SU-DHL-6 (cell line): ENCODE data around the gene WWOX.

Experiments used
- EZH2phosphoT487 ChIP-seq: fragments of 200-600 bp; sonication (generic), shearing (Covaris generic); conservative IDR thresholded peaks from 2 replicates; pipeline ENCODE4 v1.6.1; 2018; ENCODE audit warnings: mild to moderate bottlenecking, antibody characterized with exemption, low read length, moderate library complexity, mixed read lengths
- TF ChIP-seq, protein P1 (sequence below): fragments of 200-600 bp; sonication (generic); IDR thresholded peaks from one replicate; pipeline ENCODE4 v1.5.1; 2017; ENCODE audit warnings: antibody characterized with exemption, mild to moderate bottlenecking, low read length, moderate library complexity; ENCODE audit not compliant: insufficient read depth, poor library complexity, severe bottlenecking

DNA sequence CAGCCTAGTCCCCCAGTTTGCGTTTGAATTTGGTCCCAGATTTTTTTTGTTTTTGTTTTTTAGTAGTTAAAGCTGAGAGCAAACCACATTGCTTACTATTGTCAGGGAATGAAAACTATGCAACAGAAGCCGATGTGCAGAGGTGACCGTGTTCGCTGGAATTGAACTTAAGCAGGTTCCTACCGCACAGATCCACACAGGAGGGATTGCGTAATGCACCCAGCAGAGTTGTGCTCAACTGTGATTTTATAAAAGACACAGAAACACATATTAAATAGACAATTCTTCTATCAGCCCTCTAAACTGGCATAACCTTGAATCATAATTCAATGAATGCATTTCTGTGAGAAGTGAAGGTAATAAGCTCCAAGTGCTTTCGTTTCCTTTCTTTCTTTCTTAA is 443.0 kb downstream of the WWOX start:
- TF ChIP-seq, protein P1, sequence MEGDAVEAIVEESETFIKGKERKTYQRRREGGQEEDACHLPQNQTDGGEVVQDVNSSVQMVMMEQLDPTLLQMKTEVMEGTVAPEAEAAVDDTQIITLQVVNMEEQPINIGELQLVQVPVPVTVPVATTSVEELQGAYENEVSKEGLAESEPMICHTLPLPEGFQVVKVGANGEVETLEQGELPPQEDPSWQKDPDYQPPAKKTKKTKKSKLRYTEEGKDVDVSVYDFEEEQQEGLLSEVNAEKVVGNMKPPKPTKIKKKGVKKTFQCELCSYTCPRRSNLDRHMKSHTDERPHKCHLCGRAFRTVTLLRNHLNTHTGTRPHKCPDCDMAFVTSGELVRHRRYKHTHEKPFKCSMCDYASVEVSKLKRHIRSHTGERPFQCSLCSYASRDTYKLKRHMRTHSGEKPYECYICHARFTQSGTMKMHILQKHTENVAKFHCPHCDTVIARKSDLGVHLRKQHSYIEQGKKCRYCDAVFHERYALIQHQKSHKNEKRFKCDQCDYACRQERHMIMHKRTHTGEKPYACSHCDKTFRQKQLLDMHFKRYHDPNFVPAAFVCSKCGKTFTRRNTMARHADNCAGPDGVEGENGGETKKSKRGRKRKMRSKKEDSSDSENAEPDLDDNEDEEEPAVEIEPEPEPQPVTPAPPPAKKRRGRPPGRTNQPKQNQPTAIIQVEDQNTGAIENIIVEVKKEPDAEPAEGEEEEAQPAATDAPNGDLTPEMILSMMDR = no peak
- no peak for TF ChIP-seq EZH2phosphoT487
